KBM-7 (cell line): Measurements from ENCODE around the gene UGT2B15.
"Not testable (repeated sequence)": the region's sequence is repeated elsewhere in the genome, so short reads cannot be mapped to it uniquely, and the experiment has no call there.

Source experiments
- DNase-seq: peaks from one replicate; pipeline ENCODE4 v3.0.0-alpha.2; 2015
- in situ Hi-C: fragments of 300-500 bp; cut with MboI; formaldehyde crosslinking; loops from 2 replicates; pipeline ENCODE4 v1.14.3; 2020; ENCODE audit warnings: low sequenced_read_pairs, low pct_unique_long_range_greater_than_20kb, mixed read lengths

Gene UGT2B15

GRCh38 chr4:68658672-68659071 is 11.8 kb downstream of the UGT2B15 start:
- DNase-seq = no peak
- in situ Hi-C loops = no loop called here

- DNase-seq, in situ Hi-C loops: not testable (repeated sequence)
These were observed 13.3 kb downstream of the UGT2B15 start for GRCh38 chr4:68657022-68657594.

GRCh38 chr4:68656445-68656973 is 13.9 kb downstream of the UGT2B15 start:
- DNase-seq, in situ Hi-C loops: not testable (repeated sequence)

- in situ Hi-C loops = no loop called here
- no peak for DNase-seq
These were observed 14.5 kb downstream of the UGT2B15 start for GRCh38 chr4:68655764-68656444.

GRCh38 chr4:68654946-68655721 is 15.3 kb downstream of the UGT2B15 start:
- no peak for DNase-seq
- in situ Hi-C loops = no loop called here

- in situ Hi-C loops = no loop called here
- no peak for DNase-seq
These were observed 18.5 kb downstream of the UGT2B15 start for GRCh38 chr4:68651932-68652331.

- DNase-seq = peak; percentile 46
These were observed 40.1 kb downstream of the UGT2B15 start for GRCh38 chr4:68630371-68630770.

GRCh38 chr4:68622731-68623130 is 47.7 kb downstream of the UGT2B15 start:
- in situ Hi-C loops, DNase-seq: not testable (repeated sequence)

More at GRCh38 chr4:68630371-68630770, 40.1 kb downstream of the UGT2B15 start:
- in situ Hi-C loops = no loop called here

- no peak for DNase-seq
- in situ Hi-C loops = no loop called here
These were observed 53.3 kb downstream of the UGT2B15 start for GRCh38 chr4:68617003-68617698.

- DNase-seq = no peak
- in situ Hi-C loops = no loop called here
These were observed 54.6 kb downstream of the UGT2B15 start for GRCh38 chr4:68615699-68616422.

GRCh38 chr4:68613752-68614151 is 56.7 kb downstream of the UGT2B15 start:
- no peak for DNase-seq
- in situ Hi-C loops = no loop called here

- DNase-seq = no peak
These were observed 64.2 kb downstream of the UGT2B15 start for GRCh38 chr4:68606240-68606639.

GRCh38 chr4:68599150-68599549 is 71.3 kb downstream of the UGT2B15 start:
- in situ Hi-C loops = no loop called here
- no peak for DNase-seq

More at GRCh38 chr4:68606240-68606639, 64.2 kb downstream of the UGT2B15 start:
- in situ Hi-C loops = no loop called here

GRCh38 chr4:68597482-68597881 is 73.0 kb downstream of the UGT2B15 start:
- DNase-seq = no peak

More at GRCh38 chr4:68597482-68597881, 73.0 kb downstream of the UGT2B15 start:
- in situ Hi-C loops = no loop called here
